GM20000 (cell line): ENCODE measurements around the gene XG.

ENCODE experiments used
- DNase-seq: peaks from one replicate; pipeline ENCODE4 v3.0.0; 2012; ENCODE audit warnings: low spot score
- TF ChIP-seq, protein P1 (sequence below): IDR thresholded peaks from 2 replicates; pipeline ENCODE4 v1.5.1; 2012; ENCODE audit warnings: mild to moderate bottlenecking, control low read depth; ENCODE audit errors: extremely low read depth, missing control alignments

The XG gene

DNA sequence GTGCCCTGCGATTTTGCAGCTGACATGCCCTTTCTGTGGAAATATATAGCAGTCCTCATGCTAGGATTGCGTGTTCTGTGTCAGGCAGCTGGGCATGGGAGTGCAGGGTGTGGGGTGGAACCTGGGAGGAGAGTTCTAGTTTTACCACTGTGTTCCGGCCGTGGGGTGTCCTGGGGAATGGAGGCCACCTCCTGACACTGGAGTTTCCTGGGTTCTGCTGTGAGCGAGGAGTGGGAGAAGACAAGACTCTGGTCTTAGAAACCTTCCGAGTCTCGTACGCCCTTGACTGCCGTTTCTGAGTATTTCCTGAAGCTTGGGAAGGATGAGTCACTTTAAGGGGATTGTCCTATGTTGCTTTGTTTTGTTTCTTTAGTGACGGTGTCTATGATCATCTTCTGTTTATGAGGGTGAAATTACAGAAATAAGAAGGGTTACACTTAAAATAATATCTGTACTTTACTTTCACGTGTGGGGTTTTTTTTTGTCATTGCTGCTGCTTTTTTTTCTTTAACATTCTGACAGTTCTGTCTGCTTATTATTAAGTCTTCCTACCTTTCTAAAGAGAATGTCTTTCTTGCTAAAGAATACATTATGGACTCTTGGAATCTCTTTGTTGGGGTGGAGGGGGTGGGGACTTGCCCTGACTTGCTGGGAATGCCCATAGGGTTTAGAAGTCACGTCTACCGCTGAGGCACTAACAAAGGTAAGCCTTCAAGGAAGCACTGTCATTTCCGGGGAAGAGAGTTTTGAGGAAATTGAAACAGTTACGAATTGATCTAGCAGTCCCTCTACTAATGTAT is 41.6 kb upstream of the XG start:
- no peak for DNase-seq
- TF ChIP-seq, protein P1, sequence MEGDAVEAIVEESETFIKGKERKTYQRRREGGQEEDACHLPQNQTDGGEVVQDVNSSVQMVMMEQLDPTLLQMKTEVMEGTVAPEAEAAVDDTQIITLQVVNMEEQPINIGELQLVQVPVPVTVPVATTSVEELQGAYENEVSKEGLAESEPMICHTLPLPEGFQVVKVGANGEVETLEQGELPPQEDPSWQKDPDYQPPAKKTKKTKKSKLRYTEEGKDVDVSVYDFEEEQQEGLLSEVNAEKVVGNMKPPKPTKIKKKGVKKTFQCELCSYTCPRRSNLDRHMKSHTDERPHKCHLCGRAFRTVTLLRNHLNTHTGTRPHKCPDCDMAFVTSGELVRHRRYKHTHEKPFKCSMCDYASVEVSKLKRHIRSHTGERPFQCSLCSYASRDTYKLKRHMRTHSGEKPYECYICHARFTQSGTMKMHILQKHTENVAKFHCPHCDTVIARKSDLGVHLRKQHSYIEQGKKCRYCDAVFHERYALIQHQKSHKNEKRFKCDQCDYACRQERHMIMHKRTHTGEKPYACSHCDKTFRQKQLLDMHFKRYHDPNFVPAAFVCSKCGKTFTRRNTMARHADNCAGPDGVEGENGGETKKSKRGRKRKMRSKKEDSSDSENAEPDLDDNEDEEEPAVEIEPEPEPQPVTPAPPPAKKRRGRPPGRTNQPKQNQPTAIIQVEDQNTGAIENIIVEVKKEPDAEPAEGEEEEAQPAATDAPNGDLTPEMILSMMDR: no peak

DNA sequence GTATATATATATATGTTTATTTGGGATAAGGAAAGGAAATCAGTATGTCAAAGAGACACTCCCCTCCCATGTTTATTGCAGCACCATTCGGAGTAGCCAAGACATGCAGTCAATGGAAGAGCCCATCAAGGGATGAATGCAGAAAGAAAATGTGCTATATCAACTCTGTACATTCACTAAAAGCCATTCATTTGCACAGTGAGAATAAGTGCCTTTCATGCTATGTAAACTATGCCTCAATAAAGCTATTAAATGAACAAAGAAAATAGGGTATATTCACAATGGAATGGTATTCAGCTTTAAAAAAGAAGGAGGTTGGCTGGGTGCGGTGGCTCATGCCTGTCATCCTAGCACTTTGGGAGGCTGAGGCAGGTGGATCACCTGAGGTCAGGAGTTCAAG is 40.4 kb upstream of the XG start:
- no peak for DNase-seq
- TF ChIP-seq, protein P1: no peak

DNA sequence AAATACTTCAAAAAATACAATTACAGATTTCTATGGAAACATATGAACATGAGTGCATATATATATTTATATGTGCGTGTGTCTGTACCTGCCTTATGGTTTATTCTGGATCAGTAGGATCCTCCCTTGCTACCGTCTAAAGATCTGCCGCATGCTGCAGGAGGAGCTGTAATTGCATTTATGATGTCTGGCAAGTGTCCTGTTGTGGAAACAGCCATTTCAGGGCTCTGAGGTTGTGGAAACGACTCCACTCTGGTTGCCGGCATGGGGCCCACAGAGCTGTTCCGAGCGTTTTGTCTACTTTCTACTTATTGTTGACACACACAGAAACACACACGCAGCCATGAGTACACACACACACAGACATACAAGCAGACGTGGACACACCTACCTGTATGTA is 39.4 kb upstream of the XG start:
- no peak for DNase-seq
- TF ChIP-seq, protein P1: no peak

DNA sequence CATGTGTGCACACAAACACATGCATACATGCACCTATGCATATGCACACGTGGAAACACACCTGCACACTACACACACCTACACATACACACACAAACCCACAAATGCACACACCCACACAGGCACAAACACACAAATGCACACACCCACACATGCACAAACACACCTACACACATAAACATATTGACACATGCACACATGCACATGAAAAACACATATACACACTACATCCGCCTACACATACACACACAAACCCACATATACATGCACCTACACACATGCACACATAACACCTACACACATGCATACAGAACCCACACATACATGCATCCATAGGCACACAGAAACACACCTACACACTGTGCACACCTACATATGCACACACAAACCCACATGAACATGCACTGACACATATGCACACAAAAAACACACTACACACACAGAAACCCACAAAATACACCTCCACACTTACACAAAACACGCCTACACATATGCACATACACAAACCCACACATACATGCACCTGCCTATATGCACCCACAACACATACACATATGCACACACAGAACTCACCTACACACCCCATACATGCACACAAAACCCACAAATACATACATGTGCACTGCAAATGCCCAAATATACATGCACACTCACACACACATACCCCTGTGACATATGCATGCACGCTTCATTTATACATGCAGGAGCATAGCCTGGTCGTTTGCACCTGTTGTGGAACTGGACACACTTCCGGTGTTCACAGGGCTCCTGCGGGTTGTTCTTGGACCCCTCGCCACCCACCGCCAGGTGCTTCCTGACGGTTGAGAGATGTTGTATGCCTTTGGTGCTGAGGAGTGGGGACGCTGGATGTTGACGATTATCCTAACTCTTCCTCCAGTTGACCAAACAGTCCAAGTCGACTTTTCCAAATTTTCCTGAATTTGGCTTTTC is 38.7 kb upstream of the XG start:
- TF ChIP-seq, protein P1: no peak
- no peak for DNase-seq

DNA sequence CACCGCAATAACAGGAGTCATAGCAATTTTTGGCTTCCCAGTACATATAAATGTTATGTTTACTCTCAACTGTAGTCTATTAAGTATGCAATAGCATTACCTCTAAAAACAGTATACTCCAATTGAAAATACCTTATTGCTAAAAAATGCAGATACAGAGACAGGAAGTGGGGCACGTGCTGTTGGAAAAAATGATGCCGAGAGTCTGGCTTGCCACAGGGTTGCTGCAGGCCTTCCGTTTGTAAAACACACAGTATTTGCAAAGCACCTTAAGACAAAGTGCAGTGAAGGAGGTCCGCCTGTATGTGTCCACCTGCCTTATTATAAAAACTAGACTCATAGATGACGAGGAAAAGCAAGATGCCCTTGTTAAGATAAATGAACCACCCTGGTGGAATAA is 37.3 kb upstream of the XG start:
- TF ChIP-seq, protein P1: no peak
- no peak for DNase-seq

DNA sequence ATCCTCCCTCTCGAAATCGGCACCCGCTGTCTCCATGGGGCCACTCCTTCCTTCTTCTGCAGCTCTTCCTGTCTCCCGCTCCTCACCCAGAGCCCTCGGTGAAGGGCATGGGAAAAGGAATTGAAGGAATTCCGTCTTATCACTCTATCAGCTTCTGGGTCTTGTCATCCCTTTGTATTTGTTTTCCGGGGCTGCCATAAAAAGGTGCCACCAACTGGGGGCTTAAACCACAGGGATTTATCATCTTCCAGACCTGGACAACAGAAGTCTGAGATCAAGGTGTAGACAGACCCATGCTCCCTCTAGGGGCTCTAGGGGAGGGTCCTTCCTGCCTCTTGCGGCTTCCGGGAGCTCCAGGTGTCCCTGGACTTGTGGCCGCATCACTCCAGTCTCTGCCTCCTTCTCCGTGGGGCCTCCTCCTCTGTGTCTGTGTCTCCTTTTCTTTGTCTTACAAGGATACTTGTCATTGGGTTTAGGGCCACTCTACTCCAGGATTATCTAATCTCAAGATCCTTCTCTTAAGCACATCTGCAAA is 36.7 kb upstream of the XG start:
- TF ChIP-seq, protein P1: no peak
- DNase-seq: no peak

DNA sequence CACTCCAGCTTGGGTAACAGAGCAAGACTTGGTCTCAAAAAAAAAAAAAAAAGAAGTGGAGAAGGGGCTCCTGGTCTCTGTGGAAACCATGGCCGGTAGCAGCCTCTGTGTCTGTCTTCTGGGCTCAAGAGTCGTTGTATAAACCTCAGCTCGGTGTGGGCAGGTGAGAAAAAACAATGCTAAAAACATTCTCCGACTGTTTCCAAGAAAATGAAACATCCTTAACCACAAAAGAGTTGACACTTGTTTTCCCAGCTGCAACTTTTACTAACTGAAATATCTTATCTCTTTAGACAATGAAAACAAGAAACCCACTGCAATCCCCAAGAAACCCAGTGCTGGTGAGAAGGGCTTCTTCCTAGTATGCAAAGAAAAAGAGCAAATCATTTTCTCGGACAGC is 34.5 kb upstream of the XG start:
- TF ChIP-seq, protein P1: no peak
- DNase-seq: no peak
